ENCODE results near the gene FGFR4. TPM values are rescaled to one million over a fixed set of nuclear protein-coding genes. Genes with fewer than 3 reads are reported as not detected.

FGFR4 gene
- total RNA-seq, 4 donors from 2014 or later, result 1.8 to 12.2 (median 5.4) TPM

DNA sequence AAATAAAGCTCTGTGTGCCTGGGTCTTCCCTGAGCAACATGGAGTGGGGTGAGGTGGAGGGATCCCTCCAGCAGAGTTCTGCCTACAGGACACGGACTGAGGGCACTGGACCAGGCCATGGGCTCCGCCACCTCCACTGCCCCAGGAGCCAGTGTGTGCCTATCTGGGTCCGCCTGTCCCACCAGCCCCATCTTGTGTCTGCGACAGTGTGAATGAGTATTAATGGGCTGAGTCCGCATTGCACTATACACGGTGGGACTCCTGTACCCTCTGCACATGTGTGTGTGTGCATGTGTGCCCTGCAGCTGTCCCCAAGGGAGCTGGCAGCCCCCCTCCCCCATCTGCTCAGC lies 11.4 kb downstream of the FGFR4 start:
- DNase-seq (ENCODE audit: low spot score in 2 of 2), result no peak
- 51% methylated on average over 6 of the region's 6 CpGs for WGBS
- no peak overlapping the region for H3K27ac ChIP-seq
- H3K9me3 ChIP-seq, result no peaks in the 10 kb centered on the region
- peaks cover 3% of the 10 kb centered on the region for H3K27me3 ChIP-seq
- H3K36me3 ChIP-seq, result no peaks in the 10 kb centered on the region
- H3K4me1 ChIP-seq, result no peaks in the 10 kb centered on the region
- no peak overlapping the region for H3K4me3 ChIP-seq
- TF ChIP-seq, protein P1, sequence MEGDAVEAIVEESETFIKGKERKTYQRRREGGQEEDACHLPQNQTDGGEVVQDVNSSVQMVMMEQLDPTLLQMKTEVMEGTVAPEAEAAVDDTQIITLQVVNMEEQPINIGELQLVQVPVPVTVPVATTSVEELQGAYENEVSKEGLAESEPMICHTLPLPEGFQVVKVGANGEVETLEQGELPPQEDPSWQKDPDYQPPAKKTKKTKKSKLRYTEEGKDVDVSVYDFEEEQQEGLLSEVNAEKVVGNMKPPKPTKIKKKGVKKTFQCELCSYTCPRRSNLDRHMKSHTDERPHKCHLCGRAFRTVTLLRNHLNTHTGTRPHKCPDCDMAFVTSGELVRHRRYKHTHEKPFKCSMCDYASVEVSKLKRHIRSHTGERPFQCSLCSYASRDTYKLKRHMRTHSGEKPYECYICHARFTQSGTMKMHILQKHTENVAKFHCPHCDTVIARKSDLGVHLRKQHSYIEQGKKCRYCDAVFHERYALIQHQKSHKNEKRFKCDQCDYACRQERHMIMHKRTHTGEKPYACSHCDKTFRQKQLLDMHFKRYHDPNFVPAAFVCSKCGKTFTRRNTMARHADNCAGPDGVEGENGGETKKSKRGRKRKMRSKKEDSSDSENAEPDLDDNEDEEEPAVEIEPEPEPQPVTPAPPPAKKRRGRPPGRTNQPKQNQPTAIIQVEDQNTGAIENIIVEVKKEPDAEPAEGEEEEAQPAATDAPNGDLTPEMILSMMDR (IDR thresholded peaks at IDR 0.05), result no peak
- TF ChIP-seq POLR2A (IDR thresholded peaks at IDR 0.05) (no peak), EP300 (IDR thresholded peaks at IDR 0.05) (no peak), POLR2AphosphoS5 (IDR thresholded peaks at IDR 0.05) (no peak)

- TF ChIP-seq, protein P1 (IDR thresholded peaks at IDR 0.05), result no peak
- TF ChIP-seq EP300 (IDR thresholded peaks at IDR 0.05) (no peak), POLR2AphosphoS5 (IDR thresholded peaks at IDR 0.05) (no peak), POLR2A (IDR thresholded peaks at IDR 0.05) (no peak)
- peaks cover 5% of the 10 kb centered on the region for H3K27me3 ChIP-seq
- H3K9me3 ChIP-seq, result no peaks in the 10 kb centered on the region
- 53% methylated on average over 4 of the region's 18 CpGs for WGBS
- H3K4me1 ChIP-seq, result no peaks in the 10 kb centered on the region
- no peak overlapping the region for H3K27ac ChIP-seq
- DNase-seq (ENCODE audit: low spot score in 2 of 2), result no peak
- H3K4me3 ChIP-seq, result no peak overlapping the region
- no peaks in the 10 kb centered on the region for H3K36me3 ChIP-seq
Observed at GRCh38 chr5:177098470-177099141, 11.9 kb downstream of the FGFR4 start.

GRCh38 chr5:177099422-177100093 lies 12.8 kb downstream of the FGFR4 start:
- H3K9me3 ChIP-seq, result no peaks in the 10 kb centered on the region
- peaks cover 6% of the 10 kb centered on the region for H3K27me3 ChIP-seq
- H3K36me3 ChIP-seq, result no peaks in the 10 kb centered on the region
- no peak for DNase-seq (ENCODE audit: low spot score in 2 of 2)
- no peaks in the 10 kb centered on the region for H3K4me1 ChIP-seq
- WGBS, result 67% methylated on average over 13 of the region's 13 CpGs
- no peak overlapping the region for H3K4me3 ChIP-seq
- H3K27ac ChIP-seq, result no peak overlapping the region
- TF ChIP-seq EP300 (IDR thresholded peaks at IDR 0.05) (no peak), POLR2A (IDR thresholded peaks at IDR 0.05) (no peak), POLR2AphosphoS5 (IDR thresholded peaks at IDR 0.05) (no peak)
- TF ChIP-seq, protein P1 (IDR thresholded peaks at IDR 0.05), result no peak

DNA sequence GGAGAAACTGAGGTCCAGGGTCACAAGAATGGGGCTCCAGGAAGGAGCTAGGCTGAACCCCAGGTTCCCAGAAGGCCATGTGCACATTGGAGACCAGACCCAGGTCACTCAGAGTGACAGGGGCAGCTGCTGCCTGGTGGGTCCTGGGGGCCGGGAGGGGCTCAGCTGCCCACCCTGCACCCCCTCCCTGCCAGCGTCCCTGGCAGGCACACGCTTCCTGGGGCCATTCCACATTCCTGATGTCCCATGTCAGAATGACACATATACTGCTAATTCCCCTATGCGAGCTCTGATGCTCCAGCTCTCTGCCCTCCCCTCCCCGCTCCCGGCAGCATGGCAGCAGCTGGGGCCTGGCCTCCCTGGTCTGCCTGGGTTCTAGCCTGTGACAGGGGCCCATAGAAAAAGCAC lies 14.0 kb downstream of the FGFR4 start:
- H3K4me3 ChIP-seq, result no peak overlapping the region
- no peak for TF ChIP-seq EP300 (IDR thresholded peaks at IDR 0.05)
- no peak for DNase-seq (ENCODE audit: low spot score in 2 of 2)
- peaks cover 6% of the 10 kb centered on the region for H3K27me3 ChIP-seq
- no peaks in the 10 kb centered on the region for H3K9me3 ChIP-seq
- no peak overlapping the region for H3K27ac ChIP-seq
- H3K4me1 ChIP-seq, result no peaks in the 10 kb centered on the region
- no peaks in the 10 kb centered on the region for H3K36me3 ChIP-seq
- 80% methylated on average over 1 of the region's 6 CpGs for whole genome bisulfite sequencing

GRCh38 chr5:177103523-177104253 lies 17.0 kb downstream of the FGFR4 start:
- Histone ChIP-seq H3K9me3 (no peaks in the 10 kb centered on the region), H3K27ac (no peak overlapping the region), H3K36me3 (no peaks in the 10 kb centered on the region), H3K27me3 (peaks cover 6% of the 10 kb centered on the region), H3K4me1 (no peaks in the 10 kb centered on the region), H3K4me3 (no peak overlapping the region)
- WGBS, result 63% methylated on average over 8 of the region's 9 CpGs
- no peak for TF ChIP-seq POLR2A (IDR thresholded peaks at IDR 0.05)
- TF ChIP-seq EP300 (IDR thresholded peaks at IDR 0.05), result no peak
- no peak for TF ChIP-seq POLR2AphosphoS5 (IDR thresholded peaks at IDR 0.05)
- TF ChIP-seq, protein P1 (IDR thresholded peaks at IDR 0.05), result no peak
- DNase-seq (ENCODE audit: low spot score in 2 of 2), result no peak

All from suprapubic skin (tissue), 4 donors.